Daoy (cell line): ENCODE results near the gene SRD5A1. TPM values are rescaled to one million over a fixed set of nuclear protein-coding genes. Genes with fewer than 3 reads are reported as not detected.

Source experiments
- DNase-seq: peaks from one replicate; pipeline ENCODE4 v3.0.0-alpha.2; 2015; ENCODE audit warnings: low read depth
- total RNA-seq: library from RNA; depleted of rRNA; stranded (reverse); fragments of >200 nt; shearing (Covaris generic); gene quantifications from 2 replicates; pipeline ENCODE4 v1.2.3, GENCODE V29; 2014

The SRD5A1 gene
- total RNA-seq, 1 experiment from 2014 or later, result 8.6 TPM

- DNase-seq, result no peak
Observed at GRCh38 chr5:6683241-6683640, 50.0 kb downstream of the SRD5A1 start.

GRCh38 chr5:6684075-6684474, 50.8 kb downstream of the SRD5A1 start:
- no peak for DNase-seq

- DNase-seq, result no peak
Observed at GRCh38 chr5:6686501-6686900, 53.3 kb downstream of the SRD5A1 start.

GRCh38 chr5:6686915-6687409, 53.7 kb downstream of the SRD5A1 start:
- no peak for DNase-seq

- DNase-seq, result no peak
Observed at GRCh38 chr5:6687505-6687904, 54.3 kb downstream of the SRD5A1 start.

- no peak for DNase-seq
Observed at GRCh38 chr5:6692906-6693305, 59.7 kb downstream of the SRD5A1 start.

GRCh38 chr5:6698696-6699095, 65.5 kb downstream of the SRD5A1 start:
- DNase-seq, result no peak

- no peak for DNase-seq
Observed at GRCh38 chr5:6699357-6699756, 66.1 kb downstream of the SRD5A1 start.

- DNase-seq, result no peak
Observed at GRCh38 chr5:6700074-6700684, 66.9 kb downstream of the SRD5A1 start.

GRCh38 chr5:6700685-6701355, 67.6 kb downstream of the SRD5A1 start:
- DNase-seq, result no peak

GRCh38 chr5:6701491-6701890, 68.3 kb downstream of the SRD5A1 start:
- no peak for DNase-seq

- no peak for DNase-seq
Observed at GRCh38 chr5:6702633-6703032, 69.4 kb downstream of the SRD5A1 start.

GRCh38 chr5:6703806-6704205, 70.6 kb downstream of the SRD5A1 start:
- DNase-seq, result no peak

GRCh38 chr5:6704361-6704851, 71.2 kb downstream of the SRD5A1 start:
- DNase-seq, result peak; percentile 76

GRCh38 chr5:6705088-6705487, 71.8 kb downstream of the SRD5A1 start:
- no peak for DNase-seq

GRCh38 chr5:6705959-6706358, 72.7 kb downstream of the SRD5A1 start:
- DNase-seq, result no peak

- DNase-seq, result no peak
Observed at GRCh38 chr5:6707852-6708251, 74.6 kb downstream of the SRD5A1 start.

GRCh38 chr5:6708814-6709213, 75.6 kb downstream of the SRD5A1 start:
- no peak for DNase-seq

GRCh38 chr5:6710070-6710469, 76.8 kb downstream of the SRD5A1 start:
- DNase-seq, result no peak

- no peak for DNase-seq
Observed at GRCh38 chr5:6710551-6711318, 77.5 kb downstream of the SRD5A1 start.

GRCh38 chr5:6711409-6712141, 78.3 kb downstream of the SRD5A1 start:
- no peak for DNase-seq

GRCh38 chr5:6712142-6712576, 78.9 kb downstream of the SRD5A1 start:
- DNase-seq, result peak; percentile 67
